Glomerular visceral epithelial cell (primary cell): Measurements from ENCODE around the gene ADAT1.
A peak's percentile ranks its signal among the peaks of the same experiment; 100 is the strongest.

Source experiments
- DNase-seq: peaks from one replicate; pipeline ENCODE4 v3.0.0-alpha.2; 2016; ENCODE audit errors: extremely low spot score

The ADAT1 gene

GRCh38 chr16:75622761-75623605, at the start of gene ADAT1:
Gene ADAT1, minus strand, starts transcription at chr16:75623281. Its CDS starts 2,482 bp downstream, at chr16:75620799.
- DNase-seq, result peak; percentile 93

GRCh38 chr16:75667503-75667902, 44.4 kb upstream of the ADAT1 start:
- DNase-seq, result no peak

DNA sequence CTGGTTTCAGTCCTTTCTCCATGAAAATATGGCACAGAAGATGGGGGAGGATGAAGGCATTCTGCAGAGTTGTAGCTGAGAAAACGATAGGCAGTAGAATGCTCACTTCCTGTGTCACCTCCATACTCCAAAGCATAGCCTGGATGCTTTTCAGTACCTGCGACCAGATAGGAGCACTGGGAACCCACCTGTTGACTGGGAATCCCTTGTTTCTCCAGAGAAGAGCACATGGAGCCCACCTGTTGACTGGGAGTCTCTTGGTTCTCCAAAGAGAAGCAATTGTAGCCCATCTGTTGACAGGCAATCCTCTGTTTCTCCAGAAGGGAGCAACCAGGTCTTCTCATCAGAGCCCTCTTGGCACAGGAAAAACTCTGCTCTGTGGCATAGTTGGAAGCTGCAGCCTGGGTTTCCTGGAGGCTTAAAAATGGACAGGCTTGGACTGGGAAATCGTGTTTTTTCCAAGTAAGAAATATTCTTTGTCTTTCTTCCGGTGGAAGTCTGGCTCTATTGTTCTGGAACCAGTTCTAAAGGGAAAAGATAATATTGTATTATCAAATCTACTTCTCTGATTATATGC, 37.7 kb upstream of the ADAT1 start:
- DNase-seq, result no peak

DNA sequence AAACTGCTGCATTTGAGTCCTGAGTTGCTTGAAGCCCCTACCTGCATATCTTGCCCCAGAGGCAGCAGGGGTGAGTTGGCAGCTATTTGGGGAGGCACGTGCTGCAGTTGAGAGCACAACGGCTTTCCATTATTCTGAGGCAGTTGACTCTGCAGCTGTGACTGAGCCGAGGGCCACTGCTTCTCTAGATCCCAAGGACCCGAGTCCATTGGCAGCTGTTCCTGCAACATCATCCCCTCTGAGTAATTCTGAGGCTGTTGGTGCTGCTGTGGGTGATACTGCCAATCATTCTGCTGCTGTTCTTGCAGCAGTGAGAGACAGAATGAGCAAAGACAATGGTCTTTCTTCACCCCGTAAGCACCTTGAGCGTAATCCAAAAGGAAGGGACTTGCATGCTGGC, 37.2 kb upstream of the ADAT1 start:
- no peak for DNase-seq

GRCh38 chr16:75658175-75658574, 35.1 kb upstream of the ADAT1 start:
- no peak for DNase-seq

- DNase-seq, result no peak
Observed at GRCh38 chr16:75653922-75654321, 30.8 kb upstream of the ADAT1 start.

GRCh38 chr16:75648265-75649076, 25.4 kb upstream of the ADAT1 start:
- peak; percentile 55 for DNase-seq

DNA sequence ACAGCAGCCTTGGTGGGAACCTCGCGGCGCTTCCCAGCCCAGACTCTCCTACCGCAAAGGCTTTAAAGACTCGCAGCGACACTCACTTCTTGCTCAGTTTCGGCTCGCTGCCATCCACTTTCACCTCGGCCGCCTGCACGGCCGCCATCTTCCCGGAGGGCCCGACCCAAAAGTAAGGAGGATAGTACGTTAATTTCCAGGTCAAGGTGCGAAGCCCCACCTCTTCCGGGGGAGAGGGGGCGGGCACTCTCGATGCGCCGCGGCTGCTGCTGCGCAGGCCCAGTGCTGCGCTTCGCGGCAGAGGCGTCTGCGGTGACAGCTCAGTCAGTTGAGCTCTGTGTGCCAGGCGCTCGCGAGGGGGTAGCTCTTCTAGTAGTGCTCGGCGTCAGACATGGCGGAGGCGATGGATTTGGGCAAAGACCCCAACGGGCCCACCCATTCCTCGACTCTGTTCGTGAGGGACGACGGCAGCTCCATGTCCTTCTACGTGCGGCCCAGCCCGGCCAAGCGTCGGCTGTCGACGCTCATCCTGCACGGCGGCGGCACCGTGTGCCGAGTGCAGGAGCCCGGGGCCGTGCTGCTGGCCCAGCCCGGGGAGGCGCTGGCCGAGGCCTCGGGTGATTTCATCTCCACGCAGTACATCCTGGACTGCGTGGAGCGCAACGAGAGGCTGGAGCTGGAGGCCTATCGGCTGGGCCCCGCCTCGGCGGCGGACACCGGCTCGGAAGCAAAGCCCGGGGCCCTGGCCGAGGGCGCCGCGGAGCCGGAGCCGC, 24.6 kb upstream of the ADAT1 start, which contains the start of the genes KARS1 and TERF2IP:
KARS1 (minus strand) TSS at position 174 of the 773 bp plus-strand sequence; CDS start at position 148, 26 bp downstream.
TERF2IP (plus strand) TSS at position 282 of the 773 bp plus-strand sequence; CDS start at position 392, 110 bp downstream.
- DNase-seq, result peak; percentile 89

- peak; percentile 10 for DNase-seq
Observed at GRCh38 chr16:75647112-75647491, 24.0 kb upstream of the ADAT1 start.

DNA sequence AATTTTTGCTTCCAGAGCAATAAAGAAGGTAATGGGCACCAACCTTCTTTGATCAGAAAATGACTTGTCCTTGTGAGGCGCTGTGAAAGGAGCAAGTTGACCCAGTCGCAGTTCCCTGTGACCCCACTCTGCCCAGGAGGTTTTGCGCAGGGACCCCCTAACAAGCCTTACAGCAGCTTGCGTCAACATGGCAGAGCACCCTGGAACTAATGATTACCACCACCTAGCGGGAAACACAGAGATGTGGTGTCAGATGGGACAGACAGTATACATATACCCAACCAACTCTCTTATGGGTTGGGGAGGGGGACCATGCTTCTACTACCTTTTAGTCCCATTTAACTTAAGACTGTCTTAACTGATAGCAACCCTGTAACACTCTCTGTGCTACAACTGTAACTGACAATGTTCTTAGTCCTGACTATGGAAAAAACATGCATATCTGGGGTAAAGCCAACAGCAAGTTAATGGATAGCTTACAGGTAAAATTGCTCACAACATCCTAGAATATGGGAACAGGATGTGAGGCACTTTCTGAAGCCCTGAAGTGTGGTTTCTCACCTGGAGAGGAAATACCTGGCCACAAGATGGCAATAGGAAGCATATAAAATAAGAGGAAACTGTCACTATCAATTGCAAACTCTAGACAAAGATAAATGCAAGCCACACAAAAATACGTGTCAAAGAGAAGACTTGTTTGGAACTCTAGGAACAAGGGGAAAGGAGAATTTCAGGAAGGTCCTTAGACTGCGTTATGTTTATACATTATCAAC, 21.3 kb upstream of the ADAT1 start:
- no peak for DNase-seq

- DNase-seq, result no peak
Observed at GRCh38 chr16:75640598-75640997, 17.5 kb upstream of the ADAT1 start.

GRCh38 chr16:75635036-75635435, 12.0 kb upstream of the ADAT1 start:
- no peak for DNase-seq

GRCh38 chr16:75632857-75633256, 9.8 kb upstream of the ADAT1 start:
- DNase-seq, result no peak

GRCh38 chr16:75630052-75630451, 7.0 kb upstream of the ADAT1 start:
- DNase-seq, result no peak

- no peak for DNase-seq
Observed at GRCh38 chr16:75629132-75629531, 6.1 kb upstream of the ADAT1 start.

DNA sequence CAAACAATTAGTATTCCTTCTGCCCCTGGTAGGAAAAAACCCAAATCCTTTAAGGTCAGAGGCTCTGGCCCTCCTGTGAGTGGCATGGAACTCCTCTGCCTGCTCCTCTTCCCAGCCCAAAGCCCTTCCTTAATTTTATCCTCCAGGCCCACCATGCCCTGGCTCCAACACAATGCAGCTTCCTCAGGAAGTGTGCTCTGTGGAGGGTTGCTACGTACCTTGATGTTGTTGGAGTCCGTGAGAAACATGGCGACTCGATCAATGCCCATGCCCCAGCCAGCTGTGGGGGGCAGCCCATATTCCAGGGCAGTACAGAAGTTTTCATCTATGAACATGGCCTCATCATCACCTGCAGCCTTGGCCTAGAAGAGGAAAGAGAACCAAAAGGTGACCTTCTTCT, 5.3 kb upstream of the ADAT1 start:
- no peak for DNase-seq

- DNase-seq, result no peak
Observed at GRCh38 chr16:75627851-75628250, 4.8 kb upstream of the ADAT1 start.

- no peak for DNase-seq
Observed at GRCh38 chr16:75626806-75627205, 3.7 kb upstream of the ADAT1 start.

- DNase-seq, result no peak
Observed at GRCh38 chr16:75624921-75625334, 1.8 kb upstream of the ADAT1 start.

DNA sequence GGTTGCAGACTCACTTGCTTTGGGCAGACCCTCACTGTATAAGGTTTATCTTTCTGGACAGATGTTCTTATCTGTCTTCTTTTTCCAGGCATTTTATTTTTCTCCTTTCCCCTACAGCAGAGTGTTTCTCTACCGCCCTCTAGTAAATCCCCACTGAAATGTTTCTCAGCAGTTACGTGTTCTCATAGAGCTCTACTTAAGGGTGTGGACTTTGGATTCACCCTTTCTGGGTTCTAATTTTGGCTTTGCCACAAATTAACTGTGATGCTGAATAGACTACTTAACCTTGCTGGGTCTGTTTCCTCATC, 2.0 kb downstream of the ADAT1 start:
- no peak for DNase-seq
